Raji (cell line): ENCODE measurements around the gene METAP1D.

ENCODE experiments used
- POLR2A ChIP-seq: IDR thresholded peaks from 2 replicates; pipeline ENCODE4 v1.6.1; 2011; ENCODE audit warnings: low read depth, low read length, control low read depth; ENCODE audit not compliant: insufficient read depth

METAP1D gene

DNA sequence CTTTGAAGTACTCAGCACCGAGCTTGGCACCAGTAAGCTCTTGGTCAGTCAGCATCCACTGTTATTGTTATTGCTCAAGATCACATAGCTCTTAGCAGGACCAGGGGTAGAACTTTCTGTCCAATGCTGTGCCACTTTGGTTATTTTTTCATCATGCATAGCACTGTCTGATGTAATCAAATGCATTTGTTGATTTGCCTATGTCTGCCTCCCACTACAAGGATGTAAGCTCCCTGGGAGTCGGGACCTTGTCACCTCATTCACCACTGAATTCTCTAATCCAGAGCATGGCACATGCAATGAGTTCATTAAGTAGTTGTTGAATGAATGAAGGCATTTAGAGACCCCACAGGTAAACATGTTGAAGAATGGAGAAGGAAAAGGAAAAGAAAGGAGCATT, 56.5 kb downstream of the METAP1D start:
- TF ChIP-seq POLR2A, result no peak

DNA sequence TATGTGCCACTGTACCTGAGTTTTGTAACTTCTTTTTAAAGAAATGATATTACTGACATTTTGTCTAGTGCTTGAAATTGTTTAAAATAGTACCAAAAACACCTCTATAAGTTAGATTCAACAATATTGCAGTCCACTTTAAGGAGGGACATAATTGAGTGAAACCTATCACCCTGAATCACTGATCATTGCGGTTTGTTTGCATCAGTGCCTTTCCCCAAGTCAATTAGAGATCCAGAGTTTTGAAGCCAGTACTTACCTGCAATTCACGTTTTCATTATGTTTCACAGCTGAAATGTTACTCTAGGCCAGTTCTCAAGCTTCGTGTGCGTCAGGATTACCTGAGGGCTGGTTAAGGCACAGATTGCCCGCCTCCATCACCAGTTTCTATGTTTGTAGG, 58.9 kb downstream of the METAP1D start:
- no peak for TF ChIP-seq POLR2A

DNA sequence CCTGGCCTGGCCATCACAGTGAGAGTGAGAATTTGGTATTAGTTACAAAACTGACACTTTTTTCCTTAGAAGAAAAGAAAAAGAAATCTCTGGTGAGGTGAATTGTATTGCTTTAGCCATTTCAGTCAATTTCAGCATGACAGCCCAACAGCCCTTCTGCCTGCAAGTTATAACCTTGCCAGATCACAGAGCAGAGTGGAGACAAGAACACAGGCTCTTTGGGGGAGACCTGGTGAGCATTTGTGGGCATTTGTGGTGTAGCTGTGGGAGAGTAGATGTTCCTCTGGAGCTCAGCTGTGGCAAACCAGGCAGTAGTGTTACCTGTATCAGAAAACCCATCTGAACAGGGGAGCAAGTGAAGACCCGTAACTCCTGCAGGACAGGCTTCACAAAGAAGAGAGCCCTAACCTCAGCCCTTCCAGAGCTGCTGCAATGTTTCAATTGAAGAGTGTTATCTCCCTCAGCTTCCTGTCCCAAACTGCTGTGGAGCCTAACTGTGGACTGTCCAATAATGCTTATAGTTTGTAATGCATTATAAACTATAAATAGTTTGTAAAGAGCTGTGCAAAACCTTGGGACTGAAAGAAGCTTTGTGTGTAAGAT, 62.8 kb downstream of the METAP1D start:
- no peak for TF ChIP-seq POLR2A

DNA sequence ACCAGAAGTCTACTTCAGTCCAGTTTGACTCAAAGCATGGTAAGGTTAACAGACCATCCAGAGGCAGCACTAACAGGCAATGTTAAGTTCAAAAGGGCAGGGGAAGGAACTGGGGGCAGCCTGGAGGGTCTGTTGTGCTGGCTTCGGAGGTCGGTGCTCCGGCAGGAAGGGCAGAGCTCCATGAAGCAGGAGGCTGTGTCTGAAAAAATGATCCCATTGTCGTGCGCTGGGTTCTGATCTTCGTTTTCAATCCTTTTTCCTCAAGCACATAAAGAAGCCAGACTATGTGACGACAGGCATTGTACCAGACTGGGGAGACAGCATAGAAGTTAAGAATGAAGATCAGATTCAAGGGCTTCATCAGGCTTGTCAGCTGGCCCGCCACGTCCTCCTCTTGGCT, 63.7 kb downstream of the METAP1D start:
- no peak for TF ChIP-seq POLR2A

DNA sequence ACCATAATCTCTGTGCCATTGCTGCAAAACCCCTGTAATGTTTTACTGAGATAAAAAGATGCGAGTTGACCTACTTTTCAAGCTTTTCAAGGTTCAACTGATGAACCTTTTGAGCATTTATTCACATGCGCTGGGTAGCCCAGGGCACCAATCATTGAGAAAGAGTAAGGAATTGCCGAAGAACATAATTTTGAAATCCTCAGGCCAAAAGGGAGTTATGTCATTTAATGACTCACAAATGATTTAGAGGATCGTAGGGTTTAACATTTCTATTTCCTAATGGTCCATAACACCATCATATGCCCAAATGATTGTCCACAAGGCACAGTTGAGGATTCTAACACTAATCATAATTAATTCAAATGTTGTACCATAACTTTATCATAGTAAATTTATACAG, 65.4 kb downstream of the METAP1D start:
- TF ChIP-seq POLR2A, result no peak

DNA sequence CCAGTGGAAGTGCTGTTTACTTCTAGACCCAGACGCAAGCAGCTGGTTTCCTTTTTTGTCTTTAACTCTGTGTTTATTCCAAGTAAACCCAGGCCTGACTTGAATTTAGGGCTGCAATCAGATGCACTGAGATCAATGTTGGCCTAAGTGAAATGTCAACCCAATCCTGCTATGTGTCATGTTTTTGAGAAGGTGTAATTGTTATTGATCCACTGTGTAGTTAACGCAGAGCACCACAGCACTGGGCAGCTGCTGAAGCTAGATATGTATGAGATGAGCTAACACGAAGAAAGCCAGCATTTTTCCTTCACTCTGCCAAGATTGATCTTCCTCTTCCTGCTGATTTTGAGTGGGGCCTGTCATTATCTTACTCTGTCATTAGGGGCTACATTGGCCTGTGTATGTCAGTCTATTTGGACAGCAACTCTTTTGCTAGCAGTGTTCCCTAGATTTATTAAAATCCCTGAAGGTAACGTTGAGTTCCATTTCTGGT, 66.7 kb downstream of the METAP1D start:
- no peak for TF ChIP-seq POLR2A

DNA sequence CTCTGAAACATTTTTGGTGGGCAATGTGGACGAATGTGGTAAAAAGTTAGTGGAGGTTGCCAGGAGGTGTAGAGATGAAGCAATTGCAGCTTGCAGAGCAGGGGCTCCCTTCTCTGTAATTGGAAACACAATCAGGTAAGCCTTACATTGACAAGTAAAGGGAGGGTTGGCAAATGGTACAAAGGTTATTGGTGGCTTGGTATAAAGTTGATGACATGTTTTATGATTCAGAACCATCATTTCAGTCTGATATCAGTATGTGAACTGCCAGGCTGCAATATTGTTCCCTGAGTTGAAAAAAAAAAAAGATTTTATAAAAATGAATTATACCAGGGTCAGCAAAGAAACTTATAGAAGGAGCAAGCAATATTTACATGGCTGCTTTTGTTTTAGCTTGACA, 71.2 kb downstream of the METAP1D start:
- no peak for TF ChIP-seq POLR2A

DNA sequence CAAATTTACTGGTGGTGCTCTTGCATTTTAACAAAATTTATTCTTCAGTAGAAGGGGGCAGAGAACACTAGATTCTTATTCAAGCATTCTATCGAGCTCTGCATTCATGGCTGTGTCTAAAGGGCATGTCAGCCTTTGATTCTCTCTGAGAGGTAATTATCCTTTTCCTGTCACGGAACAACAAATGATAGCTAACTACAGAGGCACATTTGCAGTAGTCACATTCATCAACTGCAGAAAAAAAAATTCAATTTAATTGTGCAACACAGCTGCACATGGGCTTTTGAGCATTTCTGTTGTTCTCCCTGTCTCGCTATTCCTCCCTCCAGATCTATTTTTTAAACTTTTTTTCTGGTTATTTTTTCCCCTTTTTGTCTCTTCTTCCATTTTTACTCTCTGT, 72.5 kb downstream of the METAP1D start:
- TF ChIP-seq POLR2A, result no peak

DNA sequence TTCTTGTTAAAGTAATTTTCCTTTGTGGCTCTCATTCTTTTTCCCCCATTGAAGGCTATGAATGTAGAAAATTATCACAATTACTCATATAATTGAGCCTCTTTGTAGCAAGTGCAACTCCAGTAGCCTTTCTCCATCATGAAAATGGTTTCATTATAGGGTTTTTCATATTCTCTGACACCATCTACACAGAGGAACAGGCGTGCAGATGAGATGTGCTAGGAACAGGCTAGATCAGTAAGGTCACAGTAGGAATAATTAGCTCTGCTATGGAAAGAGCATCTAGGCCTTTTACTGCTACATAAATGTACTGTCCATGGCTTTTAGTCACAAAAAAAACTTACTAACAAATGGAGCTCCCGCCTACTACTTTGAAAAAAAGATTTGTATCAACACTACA, 73.0 kb downstream of the METAP1D start:
- no peak for TF ChIP-seq POLR2A

DNA sequence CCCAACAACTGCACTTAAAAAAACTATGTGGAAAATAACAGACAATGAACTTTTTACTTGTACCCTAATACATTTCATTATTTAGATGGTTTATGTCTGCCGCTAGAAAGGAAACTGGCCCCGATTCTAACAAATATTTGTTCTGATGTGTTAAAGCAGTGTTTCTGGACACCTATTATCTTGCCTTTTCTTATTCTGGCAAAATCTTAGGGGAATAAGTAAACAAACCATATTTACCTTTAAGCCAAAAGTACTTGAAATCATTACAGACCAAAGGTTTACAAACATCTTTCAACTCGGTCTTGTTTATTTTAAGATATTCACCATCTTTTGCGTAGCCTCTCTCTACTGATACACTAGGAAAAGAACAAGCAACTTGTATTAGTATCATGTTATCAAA, 73.8 kb downstream of the METAP1D start:
- TF ChIP-seq POLR2A, result no peak

DNA sequence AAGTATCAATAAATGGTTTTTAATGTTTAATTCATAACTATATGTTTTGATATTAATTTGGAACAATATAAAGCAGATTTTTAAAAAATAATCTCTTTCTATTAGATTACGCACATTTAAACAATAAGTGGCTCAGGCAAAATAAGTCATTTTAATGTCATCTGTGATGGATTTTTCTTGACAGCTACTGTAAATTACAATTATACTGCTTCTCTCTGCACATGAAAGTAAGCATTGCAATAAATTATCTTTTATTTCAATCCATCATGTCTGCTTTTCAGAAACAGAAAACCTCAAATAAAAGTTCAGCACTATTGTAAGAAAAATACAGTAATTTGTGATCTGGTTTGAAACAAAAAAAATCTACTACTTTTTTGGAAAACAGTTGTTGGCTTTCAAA, 74.5 kb downstream of the METAP1D start:
- TF ChIP-seq POLR2A, result no peak

DNA sequence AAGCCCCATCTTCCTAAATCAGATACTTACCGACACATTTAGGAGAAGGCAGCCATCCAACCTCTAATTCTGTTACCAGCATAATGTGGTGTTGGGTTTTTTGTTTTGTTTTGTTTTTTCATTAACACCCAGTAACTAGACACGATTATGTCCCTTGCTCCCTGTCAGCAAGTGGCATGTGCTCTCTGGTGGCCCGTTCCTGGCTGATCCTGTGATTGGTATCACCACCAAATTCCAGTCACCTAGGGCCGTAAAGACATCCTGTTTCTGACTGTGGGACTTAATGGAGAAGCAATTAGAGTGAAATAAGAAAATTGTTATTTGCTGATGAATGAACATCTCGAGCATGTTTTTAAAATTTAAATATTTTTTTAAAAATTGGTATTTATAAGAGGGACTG, 79.7 kb downstream of the METAP1D start:
- TF ChIP-seq POLR2A, result no peak

DNA sequence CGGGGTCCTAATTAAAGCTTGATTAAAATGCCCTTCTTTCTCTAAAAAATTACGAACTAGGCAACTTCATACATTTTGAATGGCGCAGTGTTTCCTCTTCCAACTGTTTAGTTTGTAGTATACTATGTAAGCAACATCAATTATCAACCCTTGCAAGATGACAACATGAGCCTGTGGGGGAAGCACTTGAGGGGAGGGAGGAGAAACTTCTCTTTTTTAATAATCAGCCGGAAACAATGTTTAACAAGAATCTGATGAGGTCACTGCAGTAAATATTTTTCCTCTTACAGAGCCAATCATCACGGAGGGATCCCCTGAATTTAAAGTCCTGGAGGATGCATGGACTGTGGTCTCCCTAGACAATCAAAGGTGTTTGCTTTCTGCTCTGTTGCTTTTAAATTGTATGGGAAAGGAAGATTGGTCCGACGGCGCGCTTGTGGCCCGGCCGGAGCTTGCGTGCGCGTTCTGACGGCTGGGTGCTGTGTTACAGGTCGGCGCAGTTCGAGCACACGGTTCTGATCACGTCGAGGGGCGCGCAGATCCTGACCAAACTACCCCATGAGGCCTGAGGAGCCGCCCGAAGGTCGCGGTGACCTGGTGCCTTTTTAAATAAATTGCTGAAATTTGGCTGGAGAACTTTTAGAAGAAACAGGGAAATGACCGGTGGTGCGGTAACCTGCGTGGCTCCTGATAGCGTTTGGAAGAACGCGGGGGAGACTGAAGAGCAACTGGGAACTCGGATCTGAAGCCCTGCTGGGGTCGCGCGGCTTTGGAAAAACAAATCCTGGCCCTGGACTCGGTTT, 80.3 kb downstream of the METAP1D start:
- TF ChIP-seq POLR2A, result no peak

DNA sequence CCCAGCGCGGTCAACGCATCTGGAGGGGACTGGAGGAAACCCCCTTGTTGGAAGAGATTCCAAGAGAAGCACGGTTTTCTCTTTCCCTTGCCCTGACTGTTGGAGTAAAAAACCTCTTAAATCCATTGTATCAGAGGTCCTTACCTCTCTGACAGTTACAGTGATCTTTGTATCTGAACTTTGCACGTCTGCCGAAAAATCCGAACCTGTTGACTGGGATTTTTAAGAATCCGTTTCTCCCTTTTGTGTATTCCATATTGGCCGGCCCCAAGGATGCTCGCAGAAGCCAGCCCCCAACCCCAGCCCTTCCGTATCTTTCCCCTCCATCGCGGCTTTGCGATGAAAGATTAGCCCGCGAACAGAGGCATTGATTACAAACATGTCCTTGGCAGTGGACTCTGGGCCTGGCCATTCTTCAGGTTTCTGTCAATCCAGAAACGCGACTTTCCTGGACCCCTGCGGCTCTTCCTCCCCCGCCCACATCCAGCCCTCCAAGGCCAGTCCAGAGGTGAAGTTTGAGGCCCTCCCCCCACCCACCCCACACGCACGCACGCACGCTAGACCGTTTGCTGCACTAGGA, 81.0 kb downstream of the METAP1D start:
- no peak for TF ChIP-seq POLR2A

DNA sequence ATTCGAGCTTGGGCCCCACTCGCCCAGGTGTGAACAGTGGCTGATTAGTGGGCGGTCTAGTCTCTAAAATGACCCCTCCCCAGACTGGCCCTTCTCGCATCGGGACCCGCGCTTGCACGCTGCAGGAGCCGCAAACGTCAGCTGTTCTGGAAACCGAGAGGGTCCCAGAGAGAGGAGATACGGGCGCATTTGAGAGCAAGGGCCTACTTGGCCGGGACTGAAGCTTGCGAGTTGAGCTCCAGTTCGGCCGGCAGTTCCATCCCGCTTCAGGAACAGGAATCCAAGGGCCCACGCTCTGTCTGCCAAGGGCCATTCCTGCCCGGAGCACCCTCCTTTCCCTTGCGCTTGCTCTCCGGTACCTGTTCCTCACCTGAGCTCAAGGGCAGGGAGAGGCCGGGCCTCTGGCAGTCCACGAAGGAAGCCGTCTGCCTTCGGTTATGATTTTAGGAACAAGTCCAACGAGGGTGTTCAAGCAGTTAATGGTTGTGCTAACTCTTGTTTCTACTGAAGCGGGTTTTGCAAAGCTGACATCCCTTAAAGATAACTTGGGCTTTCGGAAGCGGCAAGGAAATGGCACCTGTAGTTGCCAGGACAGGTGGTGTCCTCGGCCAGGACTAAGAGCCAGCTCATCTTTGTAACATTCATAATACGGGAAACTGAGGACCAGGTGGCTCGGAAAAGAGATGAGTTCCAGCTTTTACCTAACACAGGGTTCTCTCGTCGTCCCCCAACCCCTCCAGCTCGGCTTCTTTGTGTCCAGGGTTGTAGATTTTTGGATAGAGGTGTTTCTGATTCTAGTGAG, 81.7 kb downstream of the METAP1D start:
- TF ChIP-seq POLR2A, result no peak

DNA sequence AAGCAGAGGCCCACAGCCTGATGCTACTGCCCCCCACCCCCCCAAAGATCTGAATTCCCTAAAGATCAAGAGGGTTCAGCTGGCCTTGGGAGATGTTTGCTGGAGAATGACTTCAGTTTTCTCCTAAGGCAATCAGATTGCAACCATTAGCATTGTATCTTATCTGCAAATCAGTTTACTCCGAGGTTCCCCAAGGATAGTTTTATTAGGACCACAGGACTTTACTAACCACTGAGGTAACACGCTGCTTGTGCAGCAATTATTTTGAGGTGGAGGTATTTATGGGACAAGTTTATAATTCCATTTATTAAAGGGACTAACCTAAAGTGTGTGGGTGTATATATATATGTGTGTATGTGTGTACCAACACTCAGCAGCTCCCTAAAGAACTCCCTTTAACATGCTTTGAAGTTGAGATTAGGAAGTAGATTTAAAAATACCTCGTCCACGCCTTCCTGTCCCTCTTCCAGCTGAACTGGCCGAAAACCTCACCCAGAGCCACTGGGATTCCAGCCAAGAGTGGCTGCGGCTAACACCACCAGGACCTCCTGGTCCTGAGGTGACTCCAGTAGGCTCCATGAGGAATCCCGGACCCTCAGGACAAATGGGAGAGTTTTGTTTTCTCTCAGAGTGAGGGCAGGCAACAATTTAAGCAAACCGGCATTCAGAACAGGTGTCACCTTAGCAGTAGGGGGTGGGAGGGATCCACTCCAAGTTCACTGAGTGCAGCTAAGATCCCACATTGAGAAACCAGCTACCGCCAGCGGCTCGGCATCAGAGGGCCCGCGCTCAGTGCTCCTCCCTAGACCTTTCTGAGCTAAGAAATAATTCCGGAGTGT, 82.6 kb downstream of the METAP1D start:
- no peak for TF ChIP-seq POLR2A
